OCI-LY7 (cell line): Measurements from ENCODE around the gene FARSA.

ENCODE experiments used
- EZH2phosphoT487 ChIP-seq: fragments of 200-600 bp; sonication (generic); IDR thresholded peaks from 2 replicates; pipeline ENCODE4 v1.6.1; 2018; ENCODE audit warnings: low read depth, borderline replicate concordance, mild to moderate bottlenecking, mixed run types, antibody characterized with exemption, low read length, moderate library complexity, mixed read lengths
- TF ChIP-seq, protein P1 (sequence below): fragments of 200-600 bp; sonication (generic); conservative IDR thresholded peaks from 2 replicates; pipeline ENCODE4 v1.5.1; 2014; ENCODE audit warnings: mild to moderate bottlenecking, antibody characterized with exemption, low read length, moderate library complexity, mixed read lengths

- TF ChIP-seq, protein P1, sequence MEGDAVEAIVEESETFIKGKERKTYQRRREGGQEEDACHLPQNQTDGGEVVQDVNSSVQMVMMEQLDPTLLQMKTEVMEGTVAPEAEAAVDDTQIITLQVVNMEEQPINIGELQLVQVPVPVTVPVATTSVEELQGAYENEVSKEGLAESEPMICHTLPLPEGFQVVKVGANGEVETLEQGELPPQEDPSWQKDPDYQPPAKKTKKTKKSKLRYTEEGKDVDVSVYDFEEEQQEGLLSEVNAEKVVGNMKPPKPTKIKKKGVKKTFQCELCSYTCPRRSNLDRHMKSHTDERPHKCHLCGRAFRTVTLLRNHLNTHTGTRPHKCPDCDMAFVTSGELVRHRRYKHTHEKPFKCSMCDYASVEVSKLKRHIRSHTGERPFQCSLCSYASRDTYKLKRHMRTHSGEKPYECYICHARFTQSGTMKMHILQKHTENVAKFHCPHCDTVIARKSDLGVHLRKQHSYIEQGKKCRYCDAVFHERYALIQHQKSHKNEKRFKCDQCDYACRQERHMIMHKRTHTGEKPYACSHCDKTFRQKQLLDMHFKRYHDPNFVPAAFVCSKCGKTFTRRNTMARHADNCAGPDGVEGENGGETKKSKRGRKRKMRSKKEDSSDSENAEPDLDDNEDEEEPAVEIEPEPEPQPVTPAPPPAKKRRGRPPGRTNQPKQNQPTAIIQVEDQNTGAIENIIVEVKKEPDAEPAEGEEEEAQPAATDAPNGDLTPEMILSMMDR, result no peak
- no peak for TF ChIP-seq EZH2phosphoT487
These were observed 19.1 kb upstream of the FARSA start for GRCh38 chr19:12952488-12953137.
